HUES64 (cell line): ENCODE data around the gene PARS2.

Experiments used
- H3K27ac ChIP-seq: 2 replicates; pipeline ENCODE4 v1.7.0; 2013; ENCODE audit warnings: low read depth, low read length, inconsistent platforms
- H3K27me3 ChIP-seq: 2 replicates; pipeline ENCODE4 v1.6.1; 2013; ENCODE audit warnings: mild to moderate bottlenecking, low read length; ENCODE audit not compliant: insufficient read depth
- H3K36me3 ChIP-seq: 2 replicates; pipeline ENCODE4 v1.6.1; 2013; ENCODE audit warnings: mild to moderate bottlenecking, low read length; ENCODE audit not compliant: insufficient read depth
- H3K4me1 ChIP-seq: 2 replicates; pipeline ENCODE4 v1.6.1; 2013; ENCODE audit warnings: mild to moderate bottlenecking, low read length, moderate library complexity; ENCODE audit not compliant: insufficient read depth
- H3K4me3 ChIP-seq: 2 replicates; pipeline ENCODE4 v1.5.1; 2013; ENCODE audit warnings: mild to moderate bottlenecking, low read length, moderate library complexity
- H3K9ac ChIP-seq: 2 replicates; pipeline ENCODE4 v1.6.1; 2013; ENCODE audit warnings: mild to moderate bottlenecking, low read depth, low read length
- H3K9me3 ChIP-seq: 2 replicates; pipeline ENCODE4 v1.6.1; 2013; ENCODE audit warnings: low read depth, low read length; ENCODE audit not compliant: insufficient read depth
- WGBS: fragments of 150-250, 120-280 bp; methylation state at CpG from one replicate; pipeline ENCODE4 v1.1.7; 2013; ENCODE audit warnings: missing lambda C conversion rate; 5-methylcytosine and 5-hydroxymethylcytosine counted together

PARS2 gene

GRCh38 chr1:54764922-54765561, 719 bp upstream of the PARS2 start:
- no peak overlapping the region for H3K9ac ChIP-seq
- peak overlapping the region; percentile 59 for H3K4me3 ChIP-seq
- H3K9me3 ChIP-seq: no peaks in the 10 kb centered on the region
- no peaks in the 10 kb centered on the region for H3K36me3 ChIP-seq
- H3K27me3 ChIP-seq: no peaks in the 10 kb centered on the region
- no peak overlapping the region for H3K27ac ChIP-seq
- 75% methylated on average over 12 of the region's 13 CpGs for WGBS
- H3K4me1 ChIP-seq: peaks cover 9% of the 10 kb centered on the region; the same call in 1 of the 2 replicates

GRCh38 chr1:54763816-54764132, 549 bp downstream of the PARS2 start:
- Histone ChIP-seq H3K4me3 (peak overlapping the region; percentile 93), H3K27ac (peak overlapping the region; percentile 52), H3K27me3 (no peaks in the 10 kb centered on the region), H3K4me1 (peaks cover 9% of the 10 kb centered on the region; the same call in 1 of the 2 replicates), H3K36me3 (peaks cover 3% of the 10 kb centered on the region), H3K9me3 (no peaks in the 10 kb centered on the region), H3K9ac (peak overlapping the region; percentile 90)
- 5% methylated on average over 9 of the region's 11 CpGs for WGBS

- no peak overlapping the region for H3K4me3 ChIP-seq
- no peaks in the 10 kb centered on the region for H3K27me3 ChIP-seq
- 0 out of 2 replicates have a peak, but pooled peaks cover 6% of the 10 kb centered on the region for H3K4me1 ChIP-seq
- H3K9ac ChIP-seq: no peak overlapping the region
- WGBS: 96% methylated on average over 20 of the region's 20 CpGs
- no peaks in the 10 kb centered on the region for H3K9me3 ChIP-seq
- H3K27ac ChIP-seq: no peak overlapping the region
- peaks cover 34% of the 10 kb centered on the region for H3K36me3 ChIP-seq
These were observed 5.5 kb downstream of the PARS2 start for GRCh38 chr1:54758678-54759348.

GRCh38 chr1:54757833-54758232, 6.5 kb downstream of the PARS2 start:
- no peak overlapping the region for H3K9ac ChIP-seq
- 97% methylated on average over 9 of the region's 9 CpGs for WGBS
- H3K4me1 ChIP-seq: no peaks in the 10 kb centered on the region

GRCh38 chr1:54754486-54755285, 9.6 kb downstream of the PARS2 start:
- peaks cover 34% of the 10 kb centered on the region for H3K36me3 ChIP-seq
- H3K4me1 ChIP-seq: peaks cover 12% of the 10 kb centered on the region
- H3K27me3 ChIP-seq: no peaks in the 10 kb centered on the region
- H3K9ac ChIP-seq: no peak overlapping the region
- no peak overlapping the region for H3K27ac ChIP-seq
- 95% methylated on average over 25 of the region's 25 CpGs for WGBS
- H3K9me3 ChIP-seq: no peaks in the 10 kb centered on the region
- no peak overlapping the region for H3K4me3 ChIP-seq

More at GRCh38 chr1:54757833-54758232, 6.5 kb downstream of the PARS2 start:
- no peaks in the 10 kb centered on the region for H3K27me3 ChIP-seq
- H3K27ac ChIP-seq: no peak overlapping the region
- no peaks in the 10 kb centered on the region for H3K9me3 ChIP-seq
- no peak overlapping the region for H3K4me3 ChIP-seq
- H3K36me3 ChIP-seq: peaks cover 34% of the 10 kb centered on the region

- Histone ChIP-seq H3K9me3 (no peaks in the 10 kb centered on the region), H3K36me3 (peaks cover 34% of the 10 kb centered on the region), H3K4me3 (no peak overlapping the region), H3K4me1 (peaks cover 12% of the 10 kb centered on the region), H3K9ac (no peak overlapping the region), H3K27ac (no peak overlapping the region), H3K27me3 (no peaks in the 10 kb centered on the region)
- 95% methylated on average over 22 of the region's 22 CpGs for WGBS
These were observed 10.3 kb downstream of the PARS2 start for GRCh38 chr1:54754045-54754444.

DNA sequence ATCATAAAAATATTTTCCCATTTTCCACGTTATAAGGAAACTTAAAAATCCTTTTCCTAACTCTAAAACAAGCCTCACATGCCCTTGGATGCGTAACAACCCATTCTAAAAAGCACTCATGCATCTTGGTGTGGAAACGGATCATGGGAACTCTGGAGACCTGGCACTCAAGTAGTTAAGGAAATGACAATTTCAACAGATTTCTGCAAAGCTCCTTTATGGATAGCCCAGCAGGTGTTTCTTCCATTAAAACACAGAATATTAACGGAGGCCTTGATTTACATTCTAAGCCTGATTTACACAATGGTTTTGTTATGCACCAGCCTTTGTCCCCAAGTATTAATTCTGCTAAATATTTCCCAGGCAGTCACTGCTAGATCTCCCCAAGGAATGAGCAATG, 12.9 kb downstream of the PARS2 start:
- Histone ChIP-seq H3K4me3 (no peak overlapping the region), H3K27ac (no peak overlapping the region), H3K36me3 (peaks cover 8% of the 10 kb centered on the region; the same call in 1 of the 2 replicates), H3K4me1 (peaks cover 12% of the 10 kb centered on the region), H3K9me3 (no peaks in the 10 kb centered on the region), H3K27me3 (no peaks in the 10 kb centered on the region), H3K9ac (no peak overlapping the region)
- 65% methylated on average over 4 of the region's 4 CpGs for WGBS

DNA sequence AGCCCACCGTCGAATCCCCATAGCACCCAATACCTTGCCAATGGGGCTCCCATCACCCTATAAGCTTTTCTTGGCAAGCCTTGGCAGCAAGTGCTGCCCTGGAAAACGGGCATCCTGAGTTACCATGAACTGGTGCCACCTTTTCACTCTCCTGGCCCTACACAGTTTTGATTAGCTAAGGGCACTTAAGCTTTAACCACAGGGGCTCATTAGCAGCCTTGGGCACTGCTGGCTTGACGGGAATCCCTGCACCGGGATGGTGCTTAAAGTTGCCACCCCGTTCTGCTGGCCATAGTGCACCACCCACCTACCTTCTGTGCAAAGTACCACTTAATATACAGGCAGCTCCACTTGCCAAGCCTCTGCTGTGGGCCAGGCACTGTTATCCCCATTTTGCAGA, 13.7 kb downstream of the PARS2 start:
- WGBS: 91% methylated on average over 6 of the region's 6 CpGs
- no peak overlapping the region for H3K4me3 ChIP-seq
- H3K36me3 ChIP-seq: peaks cover 4% of the 10 kb centered on the region; the same call in 1 of the 2 replicates
- H3K27me3 ChIP-seq: no peaks in the 10 kb centered on the region
- no peak overlapping the region for H3K9ac ChIP-seq
- H3K4me1 ChIP-seq: peaks cover 12% of the 10 kb centered on the region
- no peaks in the 10 kb centered on the region for H3K9me3 ChIP-seq
- no peak overlapping the region for H3K27ac ChIP-seq

- no peak overlapping the region for H3K27ac ChIP-seq
- H3K4me1 ChIP-seq: peaks cover 12% of the 10 kb centered on the region
- no peaks in the 10 kb centered on the region for H3K36me3 ChIP-seq
- no peak overlapping the region for H3K4me3 ChIP-seq
- no peak overlapping the region for H3K9ac ChIP-seq
- WGBS: 92% methylated on average over 14 of the region's 14 CpGs
- no peaks in the 10 kb centered on the region for H3K9me3 ChIP-seq
- no peaks in the 10 kb centered on the region for H3K27me3 ChIP-seq
These were observed 16.1 kb downstream of the PARS2 start for GRCh38 chr1:54748094-54748835.

DNA sequence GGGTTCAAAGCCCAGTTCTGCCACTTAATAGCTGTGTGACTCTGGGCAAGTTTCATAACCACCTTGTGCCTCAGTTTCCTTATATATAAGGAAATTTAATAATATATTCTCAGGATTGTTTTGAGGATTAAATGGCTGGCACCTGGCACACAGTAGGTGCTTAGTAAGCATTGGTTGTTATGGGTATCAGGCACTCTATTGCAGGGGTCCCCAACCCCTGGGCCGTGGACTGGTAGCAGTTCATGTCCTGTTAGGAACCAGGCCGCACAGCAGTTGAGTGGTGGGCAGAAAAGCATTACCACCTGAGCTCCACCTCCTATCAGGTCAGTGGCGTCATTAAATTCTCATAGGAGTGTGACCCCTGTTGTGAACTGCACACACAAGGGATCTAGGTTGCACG, 18.5 kb downstream of the PARS2 start:
- Histone ChIP-seq H3K36me3 (peaks cover 17% of the 10 kb centered on the region), H3K27ac (no peak overlapping the region), H3K9ac (no peak overlapping the region), H3K4me1 (no peaks in the 10 kb centered on the region), H3K9me3 (no peaks in the 10 kb centered on the region), H3K27me3 (no peaks in the 10 kb centered on the region), H3K4me3 (no peak overlapping the region)
- 92% methylated on average over 4 of the region's 4 CpGs for WGBS

- H3K27me3 ChIP-seq: no peaks in the 10 kb centered on the region
- H3K4me3 ChIP-seq: no peak overlapping the region
- no peaks in the 10 kb centered on the region for H3K9me3 ChIP-seq
- WGBS: 88% methylated on average over 6 of the region's 6 CpGs
- H3K27ac ChIP-seq: no peak overlapping the region
- no peak overlapping the region for H3K9ac ChIP-seq
- peaks cover 23% of the 10 kb centered on the region for H3K36me3 ChIP-seq
- H3K4me1 ChIP-seq: no peaks in the 10 kb centered on the region
These were observed 19.0 kb downstream of the PARS2 start for GRCh38 chr1:54745274-54745673.
